SK-N-SH (cell line): Measurements from ENCODE around the gene PTPMT1. TPM values are rescaled to one million over a fixed set of nuclear protein-coding genes. Genes with fewer than 3 reads are reported as not detected.

Experiments used
- CTCF ChIA-PET: fragments of 300-600, 350-600 bp; formaldehyde crosslinking; extraction: SDS; loops from one replicate; lab custom pipeline; 2021; lab: Yijun Ruan, JAX
- POLR2A ChIA-PET: fragments of 350-600 bp; sonication (Branson Sonifier 250); formaldehyde crosslinking; extraction: SDS; loops from one replicate; lab custom pipeline; 2020; ENCODE audit warnings: antibody characterized with exemption, inconsistent platforms; lab: Yijun Ruan, JAX
- DNase-seq: peaks from one replicate; pipeline ENCODE4 v3.0.0; 2012
- H2AFZ ChIP-seq: fragments of 200-600 bp; sonication (generic); 2 replicates; pipeline ENCODE4 v1.8.1; 2016; ENCODE audit warnings: antibody characterized with exemption, mild to moderate bottlenecking, low read depth
- H3F3A ChIP-seq: fragments of 200-600 bp; sonication (generic); replicated peaks from 2 replicates; pipeline ENCODE3; 2016; ENCODE audit warnings: antibody characterized with exemption, mild to moderate bottlenecking; ENCODE audit not compliant: insufficient read depth
- H3K27ac ChIP-seq, 2 experiments: fragments of 200-500 bp in 1 of 2; fragments of 200-600 bp in 1 of 2; sonication (Bioruptor generic) in 1 of 2; sonication (generic), shearing (Covaris generic) in 1 of 2; 2 replicates each; pipeline versions ENCODE4 v1.5.1 to v1.6.1; 2014 to 2016; ENCODE audit warnings: low read depth in 2 of 2, inconsistent platforms in 1 of 2, low read length in 1 of 2, mild to moderate bottlenecking in 1 of 2, mixed read lengths in 1 of 2
- H3K27me3 ChIP-seq: fragments of 200-600 bp; sonication (generic), shearing (Covaris generic); 2 replicates; pipeline ENCODE4 v1.6.1; 2016; ENCODE audit warnings: mixed run types; ENCODE audit not compliant: insufficient read depth
- H3K36me3 ChIP-seq, 2 experiments: fragments of 200-500 bp in 1 of 2; fragments of 200-600 bp in 1 of 2; sonication (Bioruptor generic) in 1 of 2; sonication (generic) in 1 of 2; replicated peaks in 1 of 2; 2 replicates each; pipeline versions ENCODE3 to v1.5.1; 2014 to 2016; ENCODE audit warnings: low read length in 1 of 2, mild to moderate bottlenecking in 1 of 2; ENCODE audit not compliant: insufficient read depth in 2 of 2, control insufficient read depth in 1 of 2
- H3K4me1 ChIP-seq, 2 experiments: fragments of 200-500 bp in 1 of 2; fragments of 200-600 bp in 1 of 2; sonication (Bioruptor generic) in 1 of 2; sonication (generic), shearing (Covaris generic) in 1 of 2; 2 replicates each; pipeline versions ENCODE4 v1.5.1 to v1.6.1; 2014 to 2016; ENCODE audit warnings: low read depth in 1 of 2, low read length in 1 of 2, mixed run types in 1 of 2; ENCODE audit not compliant: insufficient read depth in 2 of 2, control insufficient read depth in 1 of 2
- H3K4me2 ChIP-seq: fragments of 200-600 bp; sonication (generic), shearing (Covaris generic); 2 replicates; pipeline ENCODE4 v1.6.1; 2017; ENCODE audit warnings: mixed run types
- H3K4me3 ChIP-seq, 2 experiments: fragments of 200-500 bp in 1 of 2; fragments of 200-600 bp in 1 of 2; sonication (Bioruptor generic) in 1 of 2; sonication (generic), shearing (Covaris generic) in 1 of 2; 2 replicates each; pipeline versions ENCODE4 v1.5.1 to v1.8.1; 2014 to 2016; ENCODE audit warnings: low read depth in 2 of 2, inconsistent platforms in 1 of 2, low read length in 1 of 2, mild to moderate bottlenecking in 1 of 2, mixed read lengths in 1 of 2, moderate library complexity in 1 of 2
- H3K79me2 ChIP-seq: fragments of 200-600 bp; sonication (generic); 2 replicates; pipeline ENCODE4 v1.8.1; 2017; ENCODE audit warnings: mild to moderate bottlenecking; ENCODE audit not compliant: insufficient read depth
- H3K9ac ChIP-seq: fragments of 200-600 bp; sonication (generic); 2 replicates; pipeline ENCODE4 v1.6.1; 2017; ENCODE audit warnings: mixed run types
- H3K9me2 ChIP-seq: fragments of 200-600 bp; sonication (generic); 2 replicates; pipeline ENCODE4 v1.6.1; 2017; ENCODE audit warnings: mixed run types
- H3K9me3 ChIP-seq: fragments of 200-600 bp; sonication (generic); 2 replicates; pipeline ENCODE4 v1.6.1; 2017; ENCODE audit warnings: mixed run types, mild to moderate bottlenecking, moderate library complexity
- H4K20me1 ChIP-seq: fragments of 200-600 bp; sonication (generic); 2 replicates; pipeline ENCODE4 v1.6.1; 2017; ENCODE audit warnings: mild to moderate bottlenecking, mixed run types; ENCODE audit not compliant: insufficient read depth
- CHD2 ChIP-seq: fragments of 150-350 bp; IDR thresholded peaks from 2 replicates; pipeline ENCODE4 v1.6.1; 2018; ENCODE audit warnings: low read length; ENCODE audit not compliant: partially characterized antibody
- ELF1 ChIP-seq: IDR thresholded peaks from 2 replicates; pipeline ENCODE4 v1.4.0; 2012
- FOXJ3 ChIP-seq: sonication (generic); formaldehyde crosslinking; IDR thresholded peaks from 2 replicates; pipeline ENCODE4 v1.5.1; 2020; ENCODE audit warnings: mild to moderate bottlenecking, missing genetic modification reagents
- FOXM1 ChIP-seq: IDR thresholded peaks from 2 replicates; pipeline ENCODE4 v1.4.0; 2012; ENCODE audit warnings: low read depth, mild to moderate bottlenecking
- GABPA ChIP-seq: IDR thresholded peaks from 2 replicates; pipeline ENCODE4 v1.4.0; 2012; ENCODE audit warnings: low read depth, mild to moderate bottlenecking
- GATA2 ChIP-seq: sonication (generic); formaldehyde crosslinking; IDR thresholded peaks from 2 replicates; pipeline ENCODE4 v1.5.0; 2020; ENCODE audit warnings: mild to moderate bottlenecking, missing genetic modification reagents
- MAX ChIP-seq: IDR thresholded peaks from 2 replicates; pipeline ENCODE4 v1.4.0; 2012; ENCODE audit warnings: low read depth
- MEF2A ChIP-seq: IDR thresholded peaks from 2 replicates; pipeline ENCODE4 v1.4.0; 2012; ENCODE audit warnings: low read depth, borderline replicate concordance
- PBX3 ChIP-seq: IDR thresholded peaks from 2 replicates; pipeline ENCODE4; 2012
- RFX5 ChIP-seq: IDR thresholded peaks from 2 replicates; pipeline ENCODE4 v1.6.1; 2012; ENCODE audit warnings: mild to moderate bottlenecking, improper control_type of control experiment, low read length
- SIN3A ChIP-seq: IDR thresholded peaks from 2 replicates; pipeline ENCODE4 v1.6.1; 2012; ENCODE audit warnings: low read depth, mild to moderate bottlenecking, low read length, moderate library complexity, borderline replicate concordance
- TCF12 ChIP-seq: IDR thresholded peaks from 2 replicates; pipeline ENCODE4 v1.4.0; 2012
- WGBS: methylation state at CpG from one replicate; pipeline ENCODE4 v1.1.6; 2017; ENCODE audit warnings: low lambda C conversion rate; 5-methylcytosine and 5-hydroxymethylcytosine counted together
- polyA plus RNA-seq, 3 experiments: library from polyadenylated mRNA; depleted of rRNA; stranded (reverse); fragments of >200 nt; gene quantifications; 2 replicates each; pipeline ENCODE4 v1.2.3, GENCODE V29; 2012
- TF ChIP-seq, protein P1 (sequence below): fragments of 200-600 bp; sonication (generic); IDR thresholded peaks from 2 replicates; pipeline ENCODE4 v1.6.1; 2017; ENCODE audit warnings: antibody characterized with exemption, mild to moderate bottlenecking, moderate library complexity
- TF ChIP-seq, protein P2 (sequence below): IDR thresholded peaks from 2 replicates; pipeline ENCODE4 v1.4.0; 2012; ENCODE audit warnings: low read depth, borderline replicate concordance

PTPMT1 gene
- polyA plus RNA-seq, 1 of the 3 experiments (the other 2 are of a cell fraction): 64.4 TPM

GRCh38 chr11:47573321-47573720 lies 7.9 kb downstream of the PTPMT1 start:
- Histone ChIP-seq H3K9ac (no peak overlapping the region), H3K4me3 (no peak overlapping the region), H3K9me2 (no peaks in the 10 kb centered on the region), H3K9me3 (no peaks in the 10 kb centered on the region), H2AFZ (no peak overlapping the region), H3K36me3 (peaks cover 41 to 51% of the 10 kb centered on the region in 2 experiments), H3K27ac (no peak overlapping the region), H3K27me3 (no peaks in the 10 kb centered on the region), H3F3A (peaks cover 7% of the 10 kb centered on the region), H3K79me2 (peaks cover 80% of the 10 kb centered on the region), H3K4me2 (no peak overlapping the region), H4K20me1 (peaks cover 4% of the 10 kb centered on the region; the same call in 1 of the 2 replicates), H3K4me1 (peaks cover 16 to 22% of the 10 kb centered on the region in 2 experiments; a peak in 3 of 4 replicates)
- 86% methylated on average over 11 of the region's 11 CpGs for WGBS
- ChIA-PET POLR2A (no interaction called here), CTCF (interaction anchor here (1.8 kb wide), 1 partner anchor 280 kb away, joined by 4 read pairs; no protein-coding TSS in a partner anchor)
- no peak for DNase-seq
- TF ChIP-seq CHD2: no peak
- TF ChIP-seq GATA2 (CRISPR knock-in tag): no peak
- TF ChIP-seq MEF2A: no peak
- TF ChIP-seq TCF12: no peak
- TF ChIP-seq FOXJ3 (CRISPR knock-in tag): no peak
- TF ChIP-seq, protein P1, sequence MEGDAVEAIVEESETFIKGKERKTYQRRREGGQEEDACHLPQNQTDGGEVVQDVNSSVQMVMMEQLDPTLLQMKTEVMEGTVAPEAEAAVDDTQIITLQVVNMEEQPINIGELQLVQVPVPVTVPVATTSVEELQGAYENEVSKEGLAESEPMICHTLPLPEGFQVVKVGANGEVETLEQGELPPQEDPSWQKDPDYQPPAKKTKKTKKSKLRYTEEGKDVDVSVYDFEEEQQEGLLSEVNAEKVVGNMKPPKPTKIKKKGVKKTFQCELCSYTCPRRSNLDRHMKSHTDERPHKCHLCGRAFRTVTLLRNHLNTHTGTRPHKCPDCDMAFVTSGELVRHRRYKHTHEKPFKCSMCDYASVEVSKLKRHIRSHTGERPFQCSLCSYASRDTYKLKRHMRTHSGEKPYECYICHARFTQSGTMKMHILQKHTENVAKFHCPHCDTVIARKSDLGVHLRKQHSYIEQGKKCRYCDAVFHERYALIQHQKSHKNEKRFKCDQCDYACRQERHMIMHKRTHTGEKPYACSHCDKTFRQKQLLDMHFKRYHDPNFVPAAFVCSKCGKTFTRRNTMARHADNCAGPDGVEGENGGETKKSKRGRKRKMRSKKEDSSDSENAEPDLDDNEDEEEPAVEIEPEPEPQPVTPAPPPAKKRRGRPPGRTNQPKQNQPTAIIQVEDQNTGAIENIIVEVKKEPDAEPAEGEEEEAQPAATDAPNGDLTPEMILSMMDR: no peak
- no peak for TF ChIP-seq PBX3
- TF ChIP-seq RFX5: no peak
- TF ChIP-seq, protein P2, sequence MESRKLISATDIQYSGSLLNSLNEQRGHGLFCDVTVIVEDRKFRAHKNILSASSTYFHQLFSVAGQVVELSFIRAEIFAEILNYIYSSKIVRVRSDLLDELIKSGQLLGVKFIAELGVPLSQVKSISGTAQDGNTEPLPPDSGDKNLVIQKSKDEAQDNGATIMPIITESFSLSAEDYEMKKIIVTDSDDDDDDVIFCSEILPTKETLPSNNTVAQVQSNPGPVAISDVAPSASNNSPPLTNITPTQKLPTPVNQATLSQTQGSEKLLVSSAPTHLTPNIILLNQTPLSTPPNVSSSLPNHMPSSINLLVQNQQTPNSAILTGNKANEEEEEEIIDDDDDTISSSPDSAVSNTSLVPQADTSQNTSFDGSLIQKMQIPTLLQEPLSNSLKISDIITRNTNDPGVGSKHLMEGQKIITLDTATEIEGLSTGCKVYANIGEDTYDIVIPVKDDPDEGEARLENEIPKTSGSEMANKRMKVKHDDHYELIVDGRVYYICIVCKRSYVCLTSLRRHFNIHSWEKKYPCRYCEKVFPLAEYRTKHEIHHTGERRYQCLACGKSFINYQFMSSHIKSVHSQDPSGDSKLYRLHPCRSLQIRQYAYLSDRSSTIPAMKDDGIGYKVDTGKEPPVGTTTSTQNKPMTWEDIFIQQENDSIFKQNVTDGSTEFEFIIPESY: no peak
- TF ChIP-seq SIN3A: no peak
- no peak for TF ChIP-seq MAX
- no peak for TF ChIP-seq GABPA
- no peak for TF ChIP-seq FOXM1
- no peak for TF ChIP-seq ELF1
